ENCODE measurements around the gene TFDP2. TPM values are rescaled to one million over a fixed set of nuclear protein-coding genes. Genes with fewer than 3 reads are reported as not detected.
A peak's percentile ranks its signal among the peaks of the same experiment; 100 is the strongest.

The TFDP2 gene
- total and polyA plus RNA-seq, 9 of the 15 experiments (the other 6 are each of a cell fraction or from before 2014, with no cell fraction given), result 95.6 to 179 (median 126) TPM

- TF ChIP-seq FOSL1 (tag; conservative IDR thresholded peaks at IDR 0.05) (no peak), RAD21 (CRISPR knock-in tag; conservative IDR thresholded peaks at IDR 0.05 in 1 of 2, IDR thresholded peaks at IDR 0.05 in 1 of 2) (peak; percentile 51 to 81), TRIM24 (IDR thresholded peaks at IDR 0.05) (peak; percentile 52 to 89), MBD1 (CRISPR knock-in tag; IDR thresholded peaks at IDR 0.05) (no peak), MAX (CRISPR knock-in tag; IDR thresholded peaks at IDR 0.05) (no peak), ZBTB2 (IDR thresholded peaks at IDR 0.05) (no peak), POLR3G (IDR thresholded peaks at IDR 0.05; ENCODE audit: extremely low read depth, insufficient read length, insufficient replicate concordance) (no peak), ARID4B (CRISPR knock-in tag; IDR thresholded peaks at IDR 0.05) (no peak), HOMEZ (CRISPR knock-in tag; IDR thresholded peaks at IDR 0.05) (no peak), SMC3 (conservative IDR thresholded peaks at IDR 0.05; ENCODE audit: insufficient read depth, low read depth, low read length) (peak; percentile 67)
Measured at GRCh38 chr3:141913150-141913811, 236.1 kb downstream of the TFDP2 start (continued).

Measured in K562 (cell line).